ENCODE results near the gene SLC22A31. TPM values are rescaled to one million over a fixed set of nuclear protein-coding genes. Genes with fewer than 3 reads are reported as not detected.

SLC22A31 gene
- total RNA-seq, 1 donor from 2014 or later = not detected

- TF ChIP-seq EZH2 (IDR thresholded peaks at IDR 0.05) (peak; percentile 69), CTCF (IDR thresholded peaks at IDR 0.05) (no peak)
- no peak overlapping the region for H3K27ac Mint-ChIP-seq
These were observed 1.4 kb upstream of the SLC22A31 start for GRCh38 chr16:89201439-89202377.

DNA sequence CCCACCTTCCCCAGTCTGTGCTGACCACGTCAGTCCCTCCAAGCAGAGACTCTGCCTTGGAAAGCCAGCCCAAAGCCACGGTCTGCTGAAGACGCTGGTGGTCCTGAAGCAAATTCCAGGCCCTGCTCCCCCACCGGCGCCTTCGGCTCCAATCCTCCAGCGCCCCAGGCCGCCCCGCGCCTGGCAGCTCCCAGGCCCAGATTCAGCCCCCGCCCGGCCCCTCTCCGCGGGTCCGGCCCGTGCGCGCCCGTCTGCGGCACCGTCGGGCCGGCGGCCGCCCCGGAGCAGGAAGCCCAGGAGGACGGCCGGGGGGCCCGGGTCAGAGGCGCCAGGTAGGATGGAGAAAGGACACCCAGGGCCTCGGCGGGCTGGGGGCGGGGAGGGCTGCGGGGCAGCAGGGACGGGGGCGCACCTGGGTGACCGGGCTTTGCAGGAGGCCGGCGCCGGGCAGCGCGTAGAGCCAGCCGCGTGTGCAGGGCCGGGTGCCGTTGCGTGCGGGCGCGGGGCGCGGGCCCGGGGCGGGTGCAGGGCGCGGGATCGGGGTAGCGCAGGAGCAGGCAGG, 594 bp upstream of the SLC22A31 start:
- Mint-ChIP-seq H3K27ac (no peak overlapping the region), H3K27me3 (ENCODE audit: insufficient read depth, low read depth) (peaks cover 36% of the 10 kb centered on the region), H3K36me3 (no peaks in the 10 kb centered on the region), H3K4me1 (peaks cover 10% of the 10 kb centered on the region), H3K4me3 (peak overlapping the region; percentile 80), H3K9me3 (peaks cover 9% of the 10 kb centered on the region)
- H3K27ac ChIP-seq = no peak overlapping the region
- H3F3A ChIP-seq (ENCODE audit: low read depth) = peaks cover 17% of the 10 kb centered on the region
- no peaks in the 10 kb centered on the region for H3K9me3 ChIP-seq (ENCODE audit: low read depth)
- TF ChIP-seq EZH2phosphoT487 (IDR thresholded peaks at IDR 0.05) (peak; percentile 96), CTCF (IDR thresholded peaks at IDR 0.05) (no peak), EZH2 (IDR thresholded peaks at IDR 0.05) (peak; percentile 98)
- H2AFZ ChIP-seq (replicated peaks) = peak overlapping the region; percentile 42
- no peaks in the 10 kb centered on the region for H3K79me2 ChIP-seq (ENCODE audit: low read depth)
- peak; percentile 66 for DNase-seq (ENCODE audit: low spot score)
- no peaks in the 10 kb centered on the region for H3K36me3 ChIP-seq
- H4K20me1 ChIP-seq (ENCODE audit: low read depth) = peaks cover 19% of the 10 kb centered on the region
- peak overlapping the region; percentile 83 for H3K4me2 ChIP-seq
- peaks cover 82% of the 10 kb centered on the region for H3K27me3 ChIP-seq
- H3K4me1 ChIP-seq = peaks cover 10% of the 10 kb centered on the region
- H3K4me3 ChIP-seq = peak overlapping the region; percentile 51
- no peak overlapping the region for H3K9ac ChIP-seq

More at GRCh38 chr16:89201439-89202377, 1.4 kb upstream of the SLC22A31 start:
- peaks cover 10% of the 10 kb centered on the region for H3K4me1 Mint-ChIP-seq
- Histone ChIP-seq H2AFZ (replicated peaks) (no peak overlapping the region), H4K20me1 (ENCODE audit: low read depth) (peaks cover 19% of the 10 kb centered on the region), H3K4me3 (peak overlapping the region; percentile 51), H3F3A (ENCODE audit: low read depth) (peaks cover 17% of the 10 kb centered on the region), H3K36me3 (no peaks in the 10 kb centered on the region), H3K9ac (no peak overlapping the region), H3K27ac (no peak overlapping the region), H3K4me2 (peak overlapping the region; percentile 83), H3K27me3 (peaks cover 90% of the 10 kb centered on the region), H3K9me3 (ENCODE audit: low read depth) (no peaks in the 10 kb centered on the region), H3K4me1 (peaks cover 10% of the 10 kb centered on the region), H3K79me2 (ENCODE audit: low read depth) (no peaks in the 10 kb centered on the region)
- H3K9me3 Mint-ChIP-seq = peaks cover 9% of the 10 kb centered on the region
- H3K36me3 Mint-ChIP-seq = no peaks in the 10 kb centered on the region
- peak overlapping the region; percentile 79 for H3K4me3 Mint-ChIP-seq
- H3K27me3 Mint-ChIP-seq (ENCODE audit: insufficient read depth, low read depth) = peaks cover 36% of the 10 kb centered on the region
- DNase-seq (ENCODE audit: low spot score) = peak; percentile 95

DNA sequence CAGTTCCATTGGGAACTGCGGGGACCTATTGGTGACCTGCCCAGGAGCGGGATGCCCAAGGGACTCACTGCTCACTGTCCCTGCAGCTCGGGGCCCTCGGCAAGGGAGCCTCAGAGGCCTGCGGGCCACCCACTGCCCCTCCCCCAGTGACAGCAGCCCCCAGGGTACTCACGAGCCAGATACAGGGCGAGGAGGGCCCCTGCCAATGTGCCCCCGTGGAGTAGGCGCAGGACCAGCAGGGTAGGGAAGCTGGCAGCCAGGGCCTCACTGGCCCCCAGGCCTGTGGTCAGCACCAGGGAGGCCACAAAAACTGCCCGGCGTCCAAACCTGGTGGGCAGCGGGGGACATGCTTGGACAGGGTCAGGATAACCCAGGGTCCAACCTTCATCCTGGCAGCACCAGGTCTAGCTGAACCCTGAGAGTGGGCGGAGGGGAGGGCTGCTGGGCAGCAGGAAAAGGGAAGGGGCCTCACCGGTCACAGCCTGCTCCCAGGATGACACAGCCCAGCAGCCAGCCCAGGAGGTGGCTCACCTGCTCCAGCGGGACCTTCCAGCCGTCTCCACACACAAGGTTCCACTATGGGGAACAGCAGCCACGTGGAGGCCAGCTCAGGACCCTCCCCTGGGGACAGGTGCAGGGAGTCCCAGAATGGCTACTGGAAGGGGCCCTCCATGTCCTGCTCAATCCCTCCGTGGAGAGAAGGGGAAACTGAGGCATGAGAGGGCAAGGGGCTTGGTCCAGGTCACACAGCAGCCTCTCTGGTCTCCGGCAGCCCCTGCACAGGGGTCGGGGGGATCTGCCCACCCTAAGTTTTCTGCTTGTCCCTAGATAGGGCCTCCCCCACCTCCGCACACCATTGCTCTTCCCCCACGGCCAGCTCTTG, 855 bp downstream of the SLC22A31 start:
- TF ChIP-seq EZH2 (IDR thresholded peaks at IDR 0.05) (no peak), EZH2phosphoT487 (IDR thresholded peaks at IDR 0.05) (no peak), CTCF (IDR thresholded peaks at IDR 0.05) (no peak)
- DNase-seq (ENCODE audit: low spot score) = no peak
- H2AFZ ChIP-seq (replicated peaks) = no peak overlapping the region
- H3K27me3 Mint-ChIP-seq (ENCODE audit: insufficient read depth, low read depth) = peaks cover 33% of the 10 kb centered on the region
- H3K4me3 ChIP-seq = no peak overlapping the region
- H3K27me3 ChIP-seq = peaks cover 85% of the 10 kb centered on the region
- no peak overlapping the region for H3K4me2 ChIP-seq
- H3K4me1 Mint-ChIP-seq = peaks cover 10% of the 10 kb centered on the region
- H3K4me3 Mint-ChIP-seq = peak overlapping the region; percentile 63
- H3K9me3 Mint-ChIP-seq = peaks cover 9% of the 10 kb centered on the region
- peaks cover 19% of the 10 kb centered on the region for H4K20me1 ChIP-seq (ENCODE audit: low read depth)
- no peaks in the 10 kb centered on the region for H3K9me3 ChIP-seq (ENCODE audit: low read depth)
- H3K9ac ChIP-seq = no peak overlapping the region
- H3K4me1 ChIP-seq = peaks cover 10% of the 10 kb centered on the region
- no peak overlapping the region for H3K27ac ChIP-seq
- H3K27ac Mint-ChIP-seq = no peak overlapping the region
- no peaks in the 10 kb centered on the region for H3K79me2 ChIP-seq (ENCODE audit: low read depth)
- no peaks in the 10 kb centered on the region for H3K36me3 ChIP-seq
- no peaks in the 10 kb centered on the region for H3K36me3 Mint-ChIP-seq
- H3F3A ChIP-seq (ENCODE audit: low read depth) = peaks cover 17% of the 10 kb centered on the region
